CD1c-positive myeloid dendritic cell (primary cell): Measurements from ENCODE around the gene TREML1.
"Not testable (repeated sequence)": the region's sequence is repeated elsewhere in the genome, so short reads cannot be mapped to it uniquely, and the experiment has no call there.

ENCODE experiments used
- DNase-seq: peaks from one replicate; pipeline ENCODE4 v3.0.0-alpha.2; 2016; ENCODE audit errors: extremely low spot score

Gene TREML1, protein sequence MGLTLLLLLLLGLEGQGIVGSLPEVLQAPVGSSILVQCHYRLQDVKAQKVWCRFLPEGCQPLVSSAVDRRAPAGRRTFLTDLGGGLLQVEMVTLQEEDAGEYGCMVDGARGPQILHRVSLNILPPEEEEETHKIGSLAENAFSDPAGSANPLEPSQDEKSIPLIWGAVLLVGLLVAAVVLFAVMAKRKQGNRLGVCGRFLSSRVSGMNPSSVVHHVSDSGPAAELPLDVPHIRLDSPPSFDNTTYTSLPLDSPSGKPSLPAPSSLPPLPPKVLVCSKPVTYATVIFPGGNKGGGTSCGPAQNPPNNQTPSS

DNA sequence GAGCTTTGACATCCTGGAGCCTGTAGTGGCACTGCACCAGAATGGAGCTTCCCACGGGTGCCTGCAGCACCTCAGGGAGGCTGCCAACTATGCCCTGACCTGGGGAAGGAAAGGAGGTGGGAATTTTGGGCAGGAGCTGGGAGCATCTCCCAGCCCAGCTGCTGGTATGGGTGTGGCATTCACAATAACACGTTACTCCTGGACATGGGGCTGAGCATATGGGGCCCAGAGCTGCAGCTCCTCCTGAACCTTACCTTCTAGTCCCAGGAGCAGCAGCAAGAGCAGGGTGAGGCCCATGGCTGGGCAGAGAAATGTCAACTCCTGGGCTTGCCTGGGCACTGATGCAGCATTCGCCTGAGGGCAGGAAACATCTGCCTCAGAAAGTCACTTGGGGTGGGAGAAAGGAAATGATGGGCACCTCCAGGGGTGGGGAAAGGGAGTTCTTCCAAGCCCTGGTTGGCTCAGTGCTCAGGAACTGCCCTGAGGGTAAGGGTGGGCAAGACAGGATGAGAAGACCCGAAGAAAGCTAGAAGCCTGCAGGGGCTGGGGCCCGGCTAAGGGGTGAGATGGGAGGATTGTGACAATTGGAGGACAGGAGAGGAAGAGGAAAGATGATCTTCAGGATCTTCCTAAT lies at the start of gene TREML1:
Gene TREML1, minus strand, starts transcription at position 356 of the 634 bp plus-strand sequence. Its CDS starts 59 bp downstream, at position 297.
- DNase-seq: no peak

DNA sequence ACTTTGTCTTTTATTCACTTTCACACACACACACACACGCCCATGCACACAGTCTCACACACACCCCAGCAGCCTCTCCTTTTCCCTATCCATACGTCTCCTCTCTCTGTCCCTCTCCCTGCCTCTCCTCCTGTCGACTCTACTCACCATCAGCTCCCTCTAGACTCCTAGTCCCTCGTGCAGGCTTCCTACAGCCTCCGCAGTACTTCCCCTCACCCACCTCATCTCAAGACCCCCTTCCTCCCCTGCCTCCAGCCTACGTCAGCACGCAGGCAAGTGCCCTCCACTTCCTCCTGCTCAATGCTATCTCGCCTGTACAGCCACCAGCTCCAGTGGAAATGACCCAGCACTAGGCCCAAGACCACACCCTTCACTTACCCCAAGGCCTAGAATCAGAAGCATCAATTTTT lies 47.6 kb upstream of the TREML1 start:
- DNase-seq: peak; percentile 48

DNA sequence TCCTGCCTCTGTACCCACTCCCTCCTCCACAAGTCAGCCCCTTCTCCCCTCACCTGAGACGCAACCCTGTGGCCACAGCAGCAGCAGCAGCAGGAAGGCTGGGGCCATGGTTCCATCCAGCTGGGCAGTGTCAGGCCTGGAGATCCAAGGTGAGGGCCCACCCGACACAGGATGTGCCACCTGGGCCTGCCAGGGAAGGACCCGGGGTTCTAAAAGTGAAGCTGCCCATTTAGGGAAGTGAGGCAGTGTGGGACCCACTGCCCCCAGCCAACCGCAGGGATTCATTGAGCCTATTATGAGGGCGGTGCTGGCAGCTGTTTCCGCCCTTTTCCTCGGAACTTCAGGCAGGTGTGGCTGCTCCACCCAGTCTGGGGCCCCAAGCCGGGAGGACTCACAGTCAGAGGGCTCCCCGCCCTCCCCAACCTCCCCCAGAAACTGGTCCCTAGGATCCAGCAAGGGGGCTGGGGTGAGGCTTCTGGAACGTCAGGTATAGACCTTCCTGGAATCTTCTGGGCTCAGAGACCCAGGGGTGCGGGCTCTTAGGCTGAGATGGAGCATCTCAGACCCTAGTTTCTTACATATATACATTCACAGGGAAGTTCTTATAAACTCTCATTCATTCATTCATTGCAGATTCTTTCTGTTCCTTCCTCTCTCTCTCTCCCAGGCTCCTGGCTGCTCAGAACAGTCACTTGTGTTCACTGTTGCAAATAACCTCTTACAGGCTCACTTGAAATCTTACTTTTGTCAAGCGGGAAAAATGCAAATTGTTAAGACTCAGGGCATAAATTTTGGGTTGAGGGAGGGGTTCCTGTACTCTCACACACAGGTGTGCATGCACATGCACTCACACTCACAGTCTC lies 47.0 kb upstream of the TREML1 start, which contains the start of gene TREML2:
Gene TREML2, minus strand, starts transcription at position 249 of the 863 bp plus-strand sequence. Its CDS starts 141 bp downstream, at position 108.
- peak; percentile 61 for DNase-seq

DNA sequence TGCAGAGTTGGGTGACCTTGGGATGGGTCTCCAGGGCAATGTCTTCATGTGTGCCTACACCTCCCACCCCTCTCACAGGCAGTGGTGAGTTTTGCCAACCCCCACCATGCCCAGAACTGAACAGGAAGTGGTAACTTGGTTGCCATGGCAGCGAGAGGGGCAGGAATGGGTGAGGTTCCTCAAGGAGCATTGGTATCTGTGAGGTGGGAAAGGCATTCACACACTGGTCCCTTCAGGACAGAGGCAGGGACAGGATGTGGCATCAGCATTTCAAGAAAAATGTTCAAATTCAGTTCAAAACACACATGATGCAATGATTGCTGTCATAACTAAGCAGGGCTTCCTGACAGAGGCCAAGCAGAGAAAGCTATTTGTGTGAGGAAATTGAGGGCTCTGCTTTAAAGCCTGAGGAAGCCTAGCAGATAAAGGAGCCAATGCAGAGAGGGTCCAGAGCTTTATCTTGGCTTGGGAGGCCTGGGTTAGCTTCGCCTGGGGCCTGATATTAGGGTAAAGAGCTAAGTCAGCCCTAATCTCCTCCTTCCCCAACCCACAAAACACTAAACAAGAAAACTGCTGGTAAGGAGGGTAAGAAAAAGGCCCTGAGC lies 46.3 kb upstream of the TREML1 start:
- DNase-seq: peak; percentile 68

DNA sequence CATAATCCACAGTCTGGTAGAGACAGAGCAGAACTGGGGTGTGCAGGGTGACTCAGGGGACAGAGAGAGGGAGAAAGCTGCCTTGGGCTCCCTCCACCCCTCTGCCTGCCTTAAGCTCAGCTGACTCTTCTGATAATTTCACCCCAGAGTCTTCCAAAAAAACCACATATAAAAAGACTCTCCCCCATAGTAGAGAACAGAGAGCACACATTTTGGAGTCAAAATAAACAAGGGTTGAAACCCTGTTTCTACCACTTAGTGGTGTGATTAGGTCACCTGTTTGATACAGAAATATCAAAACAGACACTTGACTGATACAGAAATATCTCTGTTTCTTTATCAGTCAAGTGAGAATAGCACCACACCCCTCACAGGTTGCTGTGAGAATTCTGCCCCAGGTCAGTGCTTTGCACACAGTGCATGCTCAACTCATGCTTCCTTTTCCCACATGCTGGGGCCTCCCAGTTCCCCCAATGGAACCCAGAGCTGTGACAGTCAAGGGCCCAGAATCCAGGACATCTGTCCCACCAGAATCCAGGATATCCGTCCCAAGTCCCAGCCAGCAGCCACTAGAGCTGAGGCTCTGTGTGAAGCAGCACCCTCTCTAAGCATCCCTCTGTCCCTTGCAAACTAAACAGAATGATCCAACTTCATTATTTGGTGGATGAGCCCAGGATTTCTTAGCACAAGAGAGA lies 45.6 kb upstream of the TREML1 start:
- no peak for DNase-seq

DNA sequence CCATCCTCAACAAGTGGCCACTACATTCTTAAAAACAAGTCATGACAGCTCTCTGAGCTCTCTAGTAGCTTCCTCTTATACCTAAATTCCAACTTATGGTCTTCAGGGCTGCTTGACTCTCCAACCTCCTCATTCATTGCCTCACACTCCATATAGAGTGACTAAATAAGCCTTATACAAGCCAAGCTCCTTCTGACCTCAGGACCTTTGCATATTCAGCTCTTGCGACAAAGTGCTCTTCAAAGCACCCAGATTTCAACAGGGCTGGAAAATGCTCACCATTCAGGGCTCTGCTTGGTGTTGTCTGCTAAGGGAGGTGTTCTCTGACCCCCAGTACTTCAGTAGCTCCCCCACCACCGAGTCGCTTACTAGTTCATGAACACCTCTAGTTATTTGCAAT lies 43.1 kb upstream of the TREML1 start:
- DNase-seq: no peak

DNA sequence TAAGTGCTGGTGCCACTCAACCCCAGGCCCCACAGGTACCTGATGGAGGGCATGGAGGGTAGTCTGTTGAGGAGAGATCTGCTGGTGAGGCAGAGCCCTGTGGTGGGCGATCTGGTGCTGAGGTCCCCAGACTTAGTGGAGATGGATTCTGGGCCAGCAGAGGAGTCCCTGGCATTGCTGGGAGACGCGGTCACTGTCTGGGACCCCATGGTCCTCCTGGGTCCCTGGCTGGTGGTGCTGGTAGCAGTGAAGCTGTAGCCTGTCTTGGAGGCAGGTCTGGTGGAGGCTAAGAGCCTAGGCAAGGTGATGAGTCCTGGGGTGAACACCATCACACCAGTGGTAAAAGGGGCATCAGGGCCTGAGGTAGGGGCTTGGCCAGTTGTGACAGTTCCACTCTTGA lies 40.2 kb upstream of the TREML1 start:
- DNase-seq: no peak

DNA sequence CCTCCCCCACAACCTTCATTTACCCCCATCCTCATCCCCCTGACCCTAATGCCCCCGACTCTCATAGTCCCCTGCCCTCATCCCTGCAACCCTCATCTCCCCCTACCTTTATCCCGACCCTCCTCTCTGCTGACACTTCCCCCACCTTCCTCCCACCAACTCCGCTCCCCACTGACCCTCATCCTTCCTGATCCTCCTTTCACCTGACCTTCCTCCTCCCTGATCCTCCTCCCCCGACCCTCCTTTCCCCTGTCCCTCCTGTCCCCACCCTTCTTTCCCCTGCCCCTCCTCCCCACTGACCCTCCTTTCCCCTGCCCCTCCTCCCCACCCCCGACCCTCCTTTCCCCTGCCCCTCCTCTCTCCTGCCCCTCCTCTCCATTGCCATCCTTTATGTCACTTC lies 39.7 kb upstream of the TREML1 start:
- no peak for DNase-seq

DNA sequence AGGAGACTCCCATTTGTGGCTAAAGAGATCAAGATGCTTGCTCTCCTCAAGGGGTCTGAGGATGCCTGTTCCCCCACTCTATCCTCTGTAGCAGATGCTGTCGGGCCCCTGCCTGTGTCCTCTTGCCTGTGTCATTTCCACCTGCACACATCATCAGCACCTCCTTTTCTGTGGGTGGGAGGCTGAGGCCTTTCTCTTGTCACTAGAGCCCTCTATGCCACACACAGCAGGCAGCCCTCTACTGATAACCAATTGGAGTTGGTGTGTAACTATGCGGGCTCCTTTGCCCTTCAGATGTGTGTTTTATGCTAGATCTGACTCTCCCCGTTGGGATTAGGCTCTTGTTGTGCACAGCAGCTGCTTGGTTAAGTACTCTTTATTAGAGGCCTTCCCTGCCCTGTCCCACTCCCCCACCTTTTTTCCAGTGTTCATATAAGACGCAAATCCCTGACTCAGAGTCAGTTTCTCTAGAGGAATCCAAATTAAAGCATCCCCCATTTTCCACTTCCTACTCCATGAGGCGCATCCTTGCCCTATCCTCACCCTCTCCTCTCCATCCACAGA lies 39.1 kb upstream of the TREML1 start:
- no peak for DNase-seq

DNA sequence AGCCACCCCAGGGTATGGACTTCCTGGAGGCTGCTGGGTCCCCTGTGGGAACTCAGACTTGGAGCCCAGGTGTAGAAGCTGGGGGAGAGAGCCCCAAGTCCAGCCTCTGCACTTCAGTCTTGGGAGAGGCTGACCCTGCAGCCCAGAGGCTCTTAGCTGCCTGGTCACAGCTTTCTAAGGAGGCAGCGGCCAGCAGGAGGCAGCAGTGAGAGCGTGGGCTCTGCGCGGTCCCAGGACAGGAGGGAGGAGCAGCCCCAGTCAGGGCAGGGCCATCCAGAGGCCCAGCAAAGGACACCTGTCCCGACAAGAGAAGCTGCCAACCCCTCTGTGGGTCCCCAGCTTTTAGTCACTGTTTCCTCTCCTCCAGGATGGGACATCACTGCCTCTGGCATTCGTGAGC lies 37.4 kb upstream of the TREML1 start:
- DNase-seq: peak; percentile 67

DNA sequence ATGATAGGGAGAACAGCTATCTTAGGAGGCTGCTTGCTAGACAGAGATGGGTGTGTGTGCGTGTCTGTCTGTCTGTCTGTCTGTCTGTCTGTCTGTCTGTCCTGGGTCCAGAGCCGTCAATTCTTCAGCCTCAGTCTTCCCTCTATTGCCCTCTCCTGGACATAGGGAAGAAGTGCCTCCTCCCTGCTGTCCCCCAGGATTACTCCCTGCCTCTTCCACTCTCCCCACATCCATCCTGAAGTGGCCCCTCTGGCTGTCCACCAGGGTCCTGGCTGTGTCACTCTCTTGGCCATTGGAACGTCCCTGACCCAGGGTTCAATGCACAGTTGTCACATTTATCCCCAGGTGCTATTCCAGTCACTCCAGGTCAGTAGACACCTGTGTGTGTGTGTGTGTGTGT lies 36.6 kb upstream of the TREML1 start:
- DNase-seq: no peak

DNA sequence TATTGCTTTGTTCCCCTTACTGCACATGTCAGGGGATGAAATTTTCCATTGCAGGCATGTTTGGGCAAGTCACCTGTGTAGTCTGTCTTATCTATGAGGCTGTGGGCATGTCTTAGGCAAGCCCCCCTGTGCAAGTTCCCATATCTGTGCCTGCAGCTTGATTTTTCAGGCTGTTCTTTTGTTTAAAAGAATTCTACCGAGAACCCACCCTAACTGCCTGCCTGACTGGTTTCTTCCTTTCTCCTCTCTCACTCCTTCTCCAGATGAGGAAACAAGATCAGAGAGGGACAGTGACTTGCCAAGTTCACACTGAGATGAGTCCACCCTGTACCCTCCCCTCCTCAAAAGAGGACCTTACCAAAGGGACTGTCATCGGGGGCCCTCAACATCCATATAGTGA lies 35.8 kb upstream of the TREML1 start:
- DNase-seq: no peak

DNA sequence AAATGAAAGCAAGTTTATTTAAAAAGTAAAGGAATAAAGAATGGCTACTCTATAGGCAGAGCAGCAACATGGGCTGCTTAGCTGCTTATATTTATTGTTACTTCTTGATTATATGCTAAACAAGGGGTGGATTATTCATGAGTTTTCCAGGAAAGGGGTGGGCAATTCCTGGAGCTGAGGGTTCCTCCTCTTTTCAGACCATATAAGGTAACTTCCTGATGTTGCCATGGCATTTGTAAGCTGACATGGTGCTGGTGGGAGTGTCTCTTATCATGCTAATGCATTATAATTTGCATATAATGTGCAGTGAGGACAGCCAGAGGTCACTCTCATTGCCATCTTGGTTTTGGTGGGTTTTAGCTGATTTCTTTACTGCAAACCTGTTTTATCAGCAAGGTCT lies 34.9 kb upstream of the TREML1 start:
- not testable (repeated sequence) for DNase-seq

DNA sequence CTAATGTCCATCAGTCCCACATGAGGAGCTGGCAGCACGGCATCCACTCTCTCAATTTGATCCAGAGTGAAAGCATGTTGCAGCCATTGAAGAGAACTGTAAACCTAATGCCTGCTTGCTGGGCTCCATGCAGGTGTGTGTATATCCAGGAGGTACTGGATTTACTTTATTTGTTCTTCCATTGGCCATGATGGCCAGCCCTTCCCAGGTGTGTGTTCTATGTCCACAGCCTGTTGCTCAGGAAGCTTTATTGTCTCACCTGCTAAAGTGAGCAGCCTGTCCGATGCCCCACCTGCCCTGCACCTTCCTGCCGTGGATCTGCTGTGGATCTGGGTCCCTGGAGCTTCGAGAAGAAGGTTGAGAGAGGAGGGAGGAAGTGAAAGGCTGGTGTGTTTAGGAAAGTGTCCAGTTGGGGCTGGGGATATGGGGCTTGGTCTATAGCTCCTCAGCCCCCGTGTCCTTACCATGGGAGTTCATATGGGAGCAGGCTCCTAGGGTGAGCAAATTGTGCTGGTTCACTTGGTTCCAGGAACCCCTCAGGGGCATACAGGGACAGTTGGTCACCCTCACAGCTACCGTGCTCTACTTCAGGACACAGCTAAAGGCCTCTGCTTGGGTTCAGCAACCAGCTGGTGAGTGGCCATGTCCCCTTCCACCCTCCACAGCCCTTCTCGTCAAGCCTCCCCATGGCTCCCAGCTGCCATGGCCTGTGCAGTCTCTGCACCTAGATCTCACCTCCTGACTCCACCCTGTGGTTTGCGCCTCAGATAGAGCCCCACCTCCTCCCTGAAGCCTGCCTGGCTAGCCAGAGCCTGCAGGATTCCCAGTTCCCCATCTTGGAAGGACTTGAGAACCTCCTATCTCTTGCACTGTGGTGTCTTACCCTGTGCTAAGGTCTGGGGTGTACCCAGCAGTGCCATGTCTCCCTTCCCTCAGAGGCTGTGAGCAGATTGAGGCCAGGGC lies 34.1 kb upstream of the TREML1 start:
- DNase-seq: no peak

DNA sequence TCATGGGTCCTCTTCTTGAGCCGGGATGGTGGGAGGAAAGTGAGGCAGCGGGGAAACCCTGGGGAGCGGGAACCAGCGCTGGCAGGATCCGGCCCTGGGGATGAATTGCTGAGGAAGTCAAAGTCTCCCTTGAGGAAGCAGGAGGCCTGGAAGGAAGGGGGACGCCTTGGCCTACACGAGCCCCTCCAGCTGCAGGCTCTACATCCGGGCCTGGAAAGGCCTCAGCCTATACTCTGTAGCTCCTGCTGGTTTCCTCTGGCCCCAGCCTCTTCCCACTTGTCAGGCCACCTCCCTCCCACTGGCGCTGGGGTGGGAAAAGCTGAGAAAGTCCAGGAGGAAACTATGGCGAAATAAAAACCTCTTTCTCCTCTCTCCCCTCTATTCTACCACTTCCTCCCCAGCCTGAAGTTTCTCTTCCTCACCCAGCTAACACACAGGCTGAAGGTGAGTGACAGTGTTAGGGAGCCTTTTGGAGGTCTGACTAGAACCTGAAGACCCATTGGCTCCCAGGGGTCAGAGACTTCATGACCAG lies 31.9 kb upstream of the TREML1 start:
- DNase-seq: peak; percentile 24

DNA sequence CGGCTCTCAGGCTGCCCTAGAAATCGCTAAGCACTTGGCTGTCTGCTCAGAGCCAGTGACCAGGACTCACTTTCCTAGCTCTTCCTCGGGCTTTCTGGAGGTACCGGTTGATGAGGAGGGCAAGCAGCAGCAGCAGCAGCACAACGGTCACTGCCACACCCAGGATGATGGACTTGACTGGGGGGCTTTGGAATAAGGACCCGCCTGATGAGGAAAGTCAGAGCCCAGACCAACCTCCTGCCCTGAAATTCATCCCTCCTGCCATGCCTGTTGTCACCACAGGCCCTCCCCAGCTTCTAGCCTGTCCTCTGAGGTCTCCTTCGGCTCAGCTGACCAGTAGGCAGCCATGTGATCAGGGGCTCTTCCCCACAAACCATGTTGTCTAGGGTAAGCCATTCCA lies 30.6 kb upstream of the TREML1 start:
- no peak for DNase-seq

DNA sequence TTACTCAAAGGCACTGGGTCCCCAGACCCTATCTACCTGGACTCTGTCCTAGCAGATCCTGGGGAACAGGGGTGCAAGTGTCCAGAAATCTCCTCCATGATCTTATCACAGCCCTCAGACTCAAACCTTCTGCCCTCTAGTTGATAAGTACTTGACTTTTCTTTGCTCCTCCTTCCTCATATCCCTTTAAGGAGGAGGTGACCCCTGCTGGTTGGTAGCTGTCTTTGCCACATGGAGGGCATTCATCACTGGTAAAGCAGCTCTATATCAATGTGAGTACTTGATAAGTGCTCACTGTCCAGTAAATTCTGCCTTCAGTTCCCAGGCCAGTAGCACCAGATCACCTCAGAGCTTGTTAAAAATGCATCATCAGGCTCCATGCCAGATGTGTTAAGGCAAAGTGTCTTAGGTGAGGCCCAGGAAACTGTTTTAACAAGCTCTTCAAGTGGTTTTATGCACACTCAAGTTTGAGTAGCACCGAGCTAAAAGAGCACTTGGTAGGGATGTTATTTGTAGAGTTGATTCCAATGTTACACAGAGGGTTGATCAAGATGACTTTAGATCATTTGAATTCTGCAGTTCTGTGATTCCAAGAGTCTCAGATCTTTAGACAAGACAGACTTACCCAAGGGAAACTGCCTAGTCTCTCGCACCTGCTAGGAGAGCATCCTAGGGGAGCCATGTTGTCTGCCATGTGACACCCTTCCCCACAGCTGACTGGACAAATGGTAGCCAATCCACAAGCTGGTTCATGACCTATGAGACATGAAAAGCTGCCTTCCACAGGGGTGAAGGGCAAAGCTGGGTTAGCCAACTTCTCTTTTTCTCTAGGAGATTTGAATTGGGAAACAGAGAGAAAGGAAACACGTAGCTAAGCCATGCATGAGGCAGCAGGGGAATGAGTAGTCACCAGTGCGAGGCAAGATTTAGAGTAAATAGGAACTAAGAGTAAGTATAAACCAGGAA lies 28.2 kb upstream of the TREML1 start:
- DNase-seq: peak; percentile 91

DNA sequence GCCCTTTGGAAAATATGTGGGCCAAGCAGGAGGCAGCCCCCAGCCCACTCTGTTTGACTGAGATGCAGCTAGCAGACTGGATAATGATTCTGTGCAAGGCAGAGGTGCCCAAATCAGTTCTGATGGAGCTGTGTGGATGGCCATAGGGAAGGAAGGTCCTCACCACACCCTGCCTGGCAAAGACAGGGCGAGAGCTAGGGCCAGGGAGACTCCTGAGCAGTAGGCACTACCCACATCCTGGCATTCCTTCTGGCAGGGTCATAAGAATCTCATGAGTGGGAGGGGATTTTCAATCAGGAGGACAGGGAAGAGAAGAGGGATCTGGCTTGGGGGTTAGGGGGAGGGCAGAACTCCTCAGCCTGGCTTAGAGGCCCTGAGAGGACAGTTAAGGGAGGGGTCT lies 27.4 kb upstream of the TREML1 start:
- DNase-seq: no peak
